AG09319 (cell line): ENCODE results near the gene AMFR.

ENCODE experiments used
- DNase-seq: peaks from one replicate; pipeline ENCODE4 v3.0.0-alpha.2; 2010; ENCODE audit warnings: low read depth; ENCODE audit errors: extremely low read depth
- TF ChIP-seq, protein P1 (sequence below): IDR thresholded peaks from 2 replicates; pipeline ENCODE4 v1.5.1; 2011; ENCODE audit warnings: low read depth, mild to moderate bottlenecking, inconsistent platforms, low read length, moderate library complexity

The AMFR gene

DNA sequence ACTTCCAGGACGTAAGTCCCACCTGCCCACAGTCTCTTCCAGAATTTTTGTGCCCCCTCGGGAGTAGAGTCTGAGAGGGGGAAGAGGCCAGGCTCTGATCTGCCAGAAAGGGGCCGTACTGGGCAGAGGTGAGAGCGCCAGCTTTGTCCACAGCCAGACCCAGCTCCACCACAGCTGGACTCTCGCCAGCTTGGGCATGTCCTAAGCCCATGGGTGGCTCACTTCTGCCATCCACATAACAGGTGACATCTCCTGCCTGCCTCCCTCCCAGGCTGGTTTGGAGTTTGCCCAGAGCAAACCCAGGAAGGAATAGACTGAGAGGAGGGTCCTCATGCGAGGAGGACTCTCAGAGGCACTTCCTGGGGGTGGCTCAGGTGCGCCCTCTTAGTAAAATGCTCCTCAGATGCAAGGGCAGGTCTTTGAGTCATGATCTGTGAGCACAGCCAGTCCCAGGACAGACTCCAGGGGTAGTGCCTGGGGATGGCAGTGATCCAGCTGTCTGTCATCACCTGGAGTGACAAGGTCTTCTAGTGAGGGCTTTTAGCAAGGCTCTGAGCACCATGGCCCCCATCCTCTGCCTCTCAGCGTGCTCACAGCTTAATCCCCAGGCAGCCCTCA lies 89.2 kb downstream of the AMFR start:
- TF ChIP-seq, protein P1, sequence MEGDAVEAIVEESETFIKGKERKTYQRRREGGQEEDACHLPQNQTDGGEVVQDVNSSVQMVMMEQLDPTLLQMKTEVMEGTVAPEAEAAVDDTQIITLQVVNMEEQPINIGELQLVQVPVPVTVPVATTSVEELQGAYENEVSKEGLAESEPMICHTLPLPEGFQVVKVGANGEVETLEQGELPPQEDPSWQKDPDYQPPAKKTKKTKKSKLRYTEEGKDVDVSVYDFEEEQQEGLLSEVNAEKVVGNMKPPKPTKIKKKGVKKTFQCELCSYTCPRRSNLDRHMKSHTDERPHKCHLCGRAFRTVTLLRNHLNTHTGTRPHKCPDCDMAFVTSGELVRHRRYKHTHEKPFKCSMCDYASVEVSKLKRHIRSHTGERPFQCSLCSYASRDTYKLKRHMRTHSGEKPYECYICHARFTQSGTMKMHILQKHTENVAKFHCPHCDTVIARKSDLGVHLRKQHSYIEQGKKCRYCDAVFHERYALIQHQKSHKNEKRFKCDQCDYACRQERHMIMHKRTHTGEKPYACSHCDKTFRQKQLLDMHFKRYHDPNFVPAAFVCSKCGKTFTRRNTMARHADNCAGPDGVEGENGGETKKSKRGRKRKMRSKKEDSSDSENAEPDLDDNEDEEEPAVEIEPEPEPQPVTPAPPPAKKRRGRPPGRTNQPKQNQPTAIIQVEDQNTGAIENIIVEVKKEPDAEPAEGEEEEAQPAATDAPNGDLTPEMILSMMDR, result no peak
- DNase-seq, result no peak

DNA sequence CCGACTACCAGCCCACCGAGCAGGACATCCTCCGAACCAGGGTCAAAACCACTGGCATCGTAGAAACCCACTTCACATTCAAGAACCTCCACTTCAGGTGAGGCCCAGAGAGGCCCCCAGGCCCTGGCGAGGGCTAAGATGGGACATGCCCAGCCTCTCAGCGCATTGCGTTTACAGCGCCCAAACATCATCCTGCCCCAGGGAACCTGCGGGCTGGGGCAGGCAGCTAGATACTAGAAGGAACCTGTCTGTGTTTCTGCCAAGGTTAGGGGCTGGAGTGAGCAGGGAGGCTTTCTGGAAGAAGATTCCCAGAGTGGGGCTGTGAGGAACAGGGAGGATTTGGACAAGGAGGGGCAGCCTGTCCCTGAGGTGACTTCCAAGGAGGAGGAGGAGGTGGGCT lies 90.6 kb downstream of the AMFR start:
- no peak for DNase-seq
- TF ChIP-seq, protein P1, result no peak

DNA sequence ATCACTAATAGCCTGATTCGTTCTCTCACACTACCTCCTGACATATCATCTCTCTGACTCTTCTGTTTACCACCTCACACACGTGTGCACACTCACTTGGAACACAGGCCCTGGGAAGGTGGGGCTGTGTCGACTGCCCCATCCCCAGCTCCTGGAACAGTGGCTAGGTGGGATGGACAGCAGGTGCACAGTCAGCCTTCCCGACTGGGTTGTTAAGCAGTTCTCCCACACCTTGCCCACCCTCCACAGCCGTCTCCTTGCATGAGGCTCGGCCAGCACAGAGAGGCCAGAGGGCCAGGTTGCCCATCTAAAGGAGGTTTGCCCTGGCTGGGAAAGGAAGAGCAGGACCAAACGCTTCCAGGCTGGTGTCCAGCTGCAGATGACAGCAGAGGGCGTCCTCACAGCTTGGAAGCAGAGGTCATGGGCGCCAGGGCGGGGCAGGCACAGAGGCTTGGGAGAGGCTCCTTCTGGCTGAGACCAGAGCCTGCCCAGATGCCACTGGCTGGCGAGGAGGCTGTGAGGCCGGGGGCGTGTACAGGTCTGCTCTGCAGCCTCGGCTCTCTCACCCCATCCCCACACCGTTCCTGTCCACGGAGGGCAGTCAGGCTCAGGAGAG lies 92.8 kb downstream of the AMFR start:
- no peak for DNase-seq
- TF ChIP-seq, protein P1, result peak; percentile 53

DNA sequence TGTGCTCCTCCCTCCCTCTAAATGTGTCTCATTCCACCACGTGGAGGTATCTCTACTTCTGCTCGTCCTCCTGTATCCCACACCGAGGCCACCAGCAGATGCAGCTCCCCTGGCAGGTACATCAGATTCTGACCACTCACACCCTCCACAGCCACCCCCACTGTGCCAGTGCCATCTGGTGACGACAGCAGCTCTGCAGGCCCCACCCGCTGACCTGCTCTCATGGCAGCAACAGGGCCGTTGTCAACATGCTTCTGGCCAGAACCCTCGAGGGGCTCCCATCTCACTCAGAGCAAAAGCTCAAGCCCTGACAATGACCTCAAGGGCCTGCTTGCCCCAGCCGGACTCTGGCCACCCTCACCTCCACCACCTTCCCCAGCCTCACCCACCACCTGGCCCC lies 93.4 kb downstream of the AMFR start:
- DNase-seq, result no peak
- TF ChIP-seq, protein P1, result no peak

DNA sequence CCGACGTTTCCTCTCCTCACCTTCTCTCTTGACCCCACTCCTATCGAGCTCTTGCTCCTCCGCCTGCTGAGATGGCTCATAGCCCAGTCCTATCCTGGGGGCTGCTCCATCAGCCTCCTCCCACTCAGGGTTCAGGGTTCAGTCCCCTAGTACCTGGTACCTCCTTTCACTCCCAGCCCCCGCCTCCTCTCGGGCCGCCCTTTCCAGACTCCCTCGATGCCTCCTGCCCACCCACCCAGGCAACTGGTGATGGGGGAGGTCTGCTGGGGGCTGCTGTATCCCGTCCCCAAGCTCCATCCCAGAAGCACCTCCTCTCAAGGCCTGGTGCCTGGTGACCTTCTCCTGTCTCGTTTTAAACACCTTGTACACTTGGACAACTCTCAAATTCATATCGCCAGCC lies 93.9 kb downstream of the AMFR start:
- no peak for DNase-seq
- TF ChIP-seq, protein P1, result no peak

DNA sequence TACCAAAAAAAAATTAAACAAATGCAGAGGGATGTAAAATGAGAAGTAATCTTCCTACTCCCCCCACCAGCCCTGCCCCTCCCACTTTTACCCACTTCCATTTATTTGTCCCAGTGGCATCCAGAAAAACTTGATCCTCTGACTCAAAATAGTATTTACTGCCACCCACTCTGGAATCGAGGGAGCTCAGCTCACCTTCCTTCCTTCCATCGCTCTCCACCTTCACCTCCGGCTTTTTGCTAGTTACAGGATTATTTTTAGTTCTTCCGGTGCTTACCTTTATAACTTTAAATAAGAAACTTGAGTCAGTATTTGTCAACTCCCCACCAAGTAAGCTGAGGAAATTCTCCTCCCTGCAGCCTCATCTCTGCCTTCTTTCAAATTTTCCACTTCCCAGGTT lies 94.9 kb downstream of the AMFR start:
- DNase-seq, result no peak
- TF ChIP-seq, protein P1, result no peak

DNA sequence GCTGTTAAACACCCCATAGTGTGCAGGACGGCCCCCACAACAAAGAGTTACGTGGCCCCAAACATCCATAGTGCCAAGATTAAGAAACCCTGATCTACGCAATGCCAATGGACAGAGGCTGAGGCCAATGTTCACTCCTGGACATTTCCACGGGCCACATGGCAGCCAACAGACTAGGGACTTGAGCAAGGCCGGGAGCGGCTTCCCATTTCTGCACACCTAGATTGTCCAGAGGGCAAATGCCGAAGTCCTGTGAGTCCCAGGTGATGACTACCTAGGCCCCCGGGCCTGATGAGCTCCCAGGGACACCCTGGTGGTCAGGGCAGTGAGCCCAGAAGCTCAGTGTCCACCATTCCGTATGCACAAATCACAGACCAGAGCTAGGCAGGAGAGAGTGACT lies 95.5 kb downstream of the AMFR start:
- no peak for DNase-seq
- TF ChIP-seq, protein P1, result no peak
